HG03457 (cell line): ENCODE measurements around the gene MYBBP1A.
"Not testable (repeated sequence)": the region's sequence is repeated elsewhere in the genome, so short reads cannot be mapped to it uniquely, and the experiment has no call there.

ENCODE experiments used
- ATAC-seq: cut with Tn5 transposase; IDR thresholded peaks from one replicate; pipeline ENCODE4 v1.9.1; 2021; ENCODE audit warnings: moderate number of reproducible peaks; ENCODE audit not compliant: unreplicated experiment

Gene MYBBP1A

DNA sequence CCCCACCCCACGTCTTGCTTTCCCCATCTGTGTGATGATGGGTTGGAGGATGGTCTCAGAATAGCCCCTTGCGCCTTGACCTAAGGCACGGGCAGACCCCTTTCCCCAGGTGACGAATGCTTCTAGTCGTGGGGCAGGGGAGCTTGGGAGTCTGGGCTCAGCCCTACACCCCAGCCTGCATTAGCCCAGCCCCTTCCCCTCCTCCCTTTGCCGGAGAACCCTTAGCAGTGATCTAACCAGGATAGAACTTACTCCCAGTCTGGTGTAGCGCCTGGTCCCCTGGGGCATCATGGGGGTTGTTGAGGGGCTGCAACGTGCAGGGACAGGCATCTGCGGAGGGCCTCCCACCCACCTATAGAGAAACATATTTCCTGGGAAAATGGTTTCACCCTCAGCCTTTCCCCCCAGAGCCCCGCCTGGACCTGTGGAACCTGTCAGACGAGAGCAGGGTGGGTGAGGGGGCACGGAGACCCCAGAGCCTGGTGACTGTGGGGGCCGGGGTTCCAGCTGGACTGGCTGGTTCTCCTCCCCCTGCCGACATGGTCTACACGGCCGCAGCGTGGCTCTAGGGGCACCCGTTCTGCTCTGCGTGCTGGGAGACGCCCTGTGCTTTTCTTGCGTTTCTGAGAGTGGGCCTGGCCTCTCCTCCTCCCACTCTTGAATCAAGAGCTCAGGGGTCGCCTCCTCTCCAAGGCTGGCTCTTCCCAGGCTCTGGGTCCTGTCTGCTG, 33.9 kb upstream of the MYBBP1A start:
- ATAC-seq = no peak

DNA sequence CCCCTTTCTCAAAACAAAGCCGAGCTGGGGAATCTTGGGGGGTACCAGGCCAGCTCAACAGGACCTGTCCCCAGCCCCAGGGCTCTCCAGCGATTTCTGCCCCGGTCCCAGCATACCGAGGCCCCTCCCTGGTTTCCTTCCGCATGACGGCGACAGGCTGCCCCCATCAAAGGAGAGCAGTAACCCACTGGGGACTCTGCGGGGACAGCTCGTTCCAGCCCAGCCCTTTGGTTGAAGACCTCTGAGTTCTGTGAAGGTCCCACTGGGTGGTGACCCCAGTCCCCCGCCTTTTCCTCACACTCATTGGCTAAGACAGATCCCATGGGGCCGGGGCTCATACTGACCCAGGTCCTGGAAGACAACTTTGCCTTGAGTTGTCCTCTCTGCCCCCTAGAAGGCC, 33.2 kb upstream of the MYBBP1A start:
- ATAC-seq = no peak

DNA sequence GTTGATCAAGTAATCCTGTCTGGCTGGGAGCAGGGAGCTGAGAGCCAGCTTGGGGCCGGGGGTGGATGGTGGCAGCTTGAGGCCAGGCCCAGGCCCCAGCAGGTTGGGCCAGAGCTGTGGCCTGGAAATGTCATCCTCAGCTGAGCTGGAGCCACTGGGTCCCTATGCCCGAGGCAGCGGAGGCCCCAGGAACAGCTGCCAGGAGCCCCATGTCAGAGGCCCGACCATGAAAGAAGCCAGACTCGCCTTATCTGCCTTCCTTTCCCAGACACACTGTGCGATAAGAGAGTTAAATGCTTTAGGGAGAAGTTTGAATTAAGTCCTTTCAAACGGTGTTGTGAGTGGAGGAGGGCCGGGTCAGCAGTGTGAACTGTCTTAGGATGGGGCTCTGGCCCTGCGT, 32.6 kb upstream of the MYBBP1A start:
- ATAC-seq = no peak

GRCh38 chr17:4587195-4587594, 32.0 kb upstream of the MYBBP1A start:
- ATAC-seq = no peak

DNA sequence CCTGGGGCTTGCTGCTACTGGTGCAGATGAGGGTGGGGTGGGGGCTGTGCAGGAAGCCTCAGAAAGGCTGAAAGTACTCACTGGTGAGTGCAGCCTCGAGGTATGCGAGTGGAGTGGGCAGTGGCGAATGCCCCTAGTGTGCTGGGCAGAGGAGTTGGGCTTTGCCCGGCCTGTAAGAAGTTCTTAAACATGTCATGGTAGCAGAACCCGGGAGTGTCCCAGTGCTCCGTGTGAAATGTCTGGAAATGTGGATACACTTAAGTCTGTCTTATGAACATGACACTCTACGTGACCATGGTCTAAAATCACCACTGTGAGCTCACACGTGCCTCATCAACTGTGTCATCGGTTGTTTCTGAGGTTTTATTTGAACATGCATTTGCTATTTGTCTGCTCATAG, 30.9 kb upstream of the MYBBP1A start:
- no peak for ATAC-seq

DNA sequence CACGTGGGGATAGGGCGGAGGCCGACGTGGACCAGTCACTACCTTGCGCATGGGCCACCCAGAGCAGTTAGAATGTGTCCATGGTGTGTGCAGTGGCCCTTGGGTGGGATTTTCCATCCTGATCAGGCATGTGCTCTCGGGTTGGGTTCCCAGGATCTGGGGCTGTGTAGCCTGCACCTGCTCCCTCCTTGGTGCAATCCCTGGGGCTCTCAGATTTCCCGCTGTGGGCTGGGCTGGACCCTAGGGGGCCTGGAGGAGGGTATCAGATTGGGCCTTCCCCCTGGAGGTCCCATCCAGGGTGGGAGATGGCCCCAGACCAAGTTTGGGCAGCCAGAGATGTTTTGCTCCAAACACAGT, 30.4 kb upstream of the MYBBP1A start:
- ATAC-seq = no peak

DNA sequence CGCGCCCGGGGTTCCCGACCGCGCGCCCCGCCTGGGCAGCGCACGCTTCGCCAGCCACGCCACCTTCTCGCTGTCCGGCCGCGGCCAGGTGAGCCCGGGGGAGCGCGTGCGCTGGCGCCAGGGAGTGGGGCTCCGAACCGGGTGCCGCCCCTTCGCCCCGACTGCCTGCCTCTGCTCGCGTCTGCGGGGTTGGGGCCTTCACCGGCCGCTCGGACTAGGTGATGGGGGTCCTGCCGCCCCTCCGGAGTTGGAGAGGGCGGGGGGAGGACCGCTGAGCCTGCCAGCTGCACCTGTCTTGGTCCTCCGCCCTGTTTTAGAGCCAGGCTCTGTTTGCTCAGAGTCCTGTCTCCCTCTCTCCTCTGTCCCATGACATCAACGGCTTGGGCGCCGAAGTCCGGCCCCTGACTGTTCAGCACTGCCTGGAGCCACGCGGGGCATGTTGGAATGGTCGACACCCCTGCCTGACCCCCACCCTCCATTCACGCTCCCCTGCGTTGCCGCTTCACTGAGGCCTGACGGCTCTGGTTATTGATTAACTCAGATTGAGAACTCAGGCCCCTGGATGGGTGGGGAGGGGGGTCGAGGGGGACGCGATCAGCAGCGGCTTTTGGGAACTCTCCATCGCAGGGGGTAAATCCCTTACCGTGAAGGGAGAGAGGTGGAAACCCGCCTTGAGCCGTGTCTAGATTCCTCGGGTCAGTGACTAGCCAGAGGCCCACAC, 29.9 kb upstream of the MYBBP1A start:
- ATAC-seq = no peak

DNA sequence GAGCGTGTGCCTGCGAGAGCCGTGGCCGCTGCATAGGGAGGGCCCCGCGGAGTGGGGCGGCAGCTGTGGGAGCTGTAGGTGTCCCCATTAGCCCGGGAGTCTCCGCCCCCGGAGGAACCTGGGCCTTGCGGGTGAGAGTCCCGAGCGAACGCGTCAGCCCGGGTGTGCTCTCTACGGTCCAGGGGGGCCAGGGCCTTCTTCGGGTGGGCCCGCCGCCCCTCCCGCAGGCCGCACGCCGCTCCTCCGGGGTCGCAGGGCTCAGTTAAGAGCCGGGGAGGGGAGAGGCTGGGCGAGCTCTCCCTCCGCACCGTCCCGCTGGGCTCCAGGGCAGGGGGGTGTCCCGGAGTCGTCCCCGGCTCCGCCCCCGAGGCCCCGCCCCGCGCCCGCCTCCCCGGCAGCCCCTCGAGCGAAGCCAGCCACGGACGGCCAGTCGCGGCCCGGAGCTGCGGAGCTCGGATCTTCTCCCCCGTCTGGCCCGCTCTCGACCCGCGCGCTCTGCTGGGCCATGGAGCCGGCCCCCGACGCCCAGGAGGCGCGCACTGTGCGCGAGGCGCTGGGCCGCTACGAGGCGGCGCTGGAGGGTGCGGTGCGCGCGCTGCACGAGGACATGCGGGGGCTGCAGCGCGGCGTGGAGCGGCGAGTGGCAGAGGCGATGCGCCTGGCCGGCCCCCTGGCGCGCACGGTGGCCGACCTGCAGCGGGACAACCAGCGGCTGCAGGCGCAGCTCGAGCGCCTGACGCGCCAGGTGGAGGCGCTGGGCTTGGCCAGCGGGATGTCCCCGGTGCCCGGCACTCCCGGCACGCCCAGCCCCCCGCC, 29.1 kb upstream of the MYBBP1A start, which contains the start of gene SMTNL2:
Gene SMTNL2, plus strand, starts transcription at position 429 of the 816 bp plus-strand sequence. Its CDS starts 77 bp downstream, at position 506.
- ATAC-seq = no peak

DNA sequence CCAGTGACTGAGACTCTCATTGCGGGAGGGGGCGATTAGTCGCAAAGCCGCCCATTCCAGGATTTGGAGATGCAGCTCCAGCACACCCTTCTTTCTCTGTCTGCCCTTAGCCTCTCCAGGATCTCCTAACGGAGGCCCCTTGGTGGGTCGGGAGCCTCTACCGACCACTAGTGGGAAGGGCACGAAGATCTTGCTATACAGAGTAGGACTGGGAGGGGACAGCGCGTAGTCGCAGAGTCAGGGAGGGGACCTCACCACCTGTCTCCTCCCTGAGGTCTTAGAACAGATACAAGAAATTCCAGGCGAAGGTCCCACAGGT, 28.6 kb upstream of the MYBBP1A start:
- no peak for ATAC-seq

DNA sequence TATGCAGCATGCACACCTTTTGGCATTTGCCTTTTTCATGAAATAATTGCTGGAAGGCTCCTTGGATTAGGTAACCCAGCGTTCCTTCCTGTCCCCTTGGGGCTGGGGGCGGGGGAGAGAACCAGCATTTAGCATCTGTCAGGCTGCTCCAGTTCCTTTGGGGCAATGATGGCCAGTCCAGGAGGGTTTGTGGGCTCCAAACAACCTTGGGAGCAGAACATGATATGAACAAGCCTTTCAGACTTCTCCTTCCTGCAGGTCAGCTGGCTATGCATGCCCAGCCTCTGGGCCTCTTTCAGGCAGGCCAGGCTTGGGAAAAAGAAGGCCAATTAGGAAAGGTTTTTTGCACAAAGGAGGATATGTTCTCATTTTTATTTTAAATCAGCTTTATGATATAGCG, 28.0 kb upstream of the MYBBP1A start:
- ATAC-seq = no peak

DNA sequence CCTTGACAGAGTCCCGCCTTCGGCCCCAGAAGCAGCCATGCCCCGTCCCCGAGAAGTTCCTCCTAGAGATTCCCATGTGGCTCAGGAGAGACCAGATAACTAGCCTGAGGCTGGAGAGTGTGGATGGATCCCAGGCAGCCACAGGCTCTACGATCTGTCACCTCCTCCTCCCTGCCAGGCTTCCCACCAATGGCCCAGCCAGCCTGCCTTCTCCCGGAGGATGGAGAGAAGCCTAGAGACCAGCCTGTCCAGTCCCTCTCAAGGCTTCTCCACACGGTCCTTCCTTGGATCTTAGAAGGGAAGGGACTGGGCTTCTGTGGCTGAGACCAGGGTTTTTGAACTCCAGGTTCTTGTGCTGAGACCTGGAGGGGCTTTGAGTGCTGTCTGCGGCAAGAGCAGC, 27.5 kb upstream of the MYBBP1A start:
- no peak for ATAC-seq

GRCh38 chr17:4582101-4582501, 26.9 kb upstream of the MYBBP1A start:
- ATAC-seq = no peak

DNA sequence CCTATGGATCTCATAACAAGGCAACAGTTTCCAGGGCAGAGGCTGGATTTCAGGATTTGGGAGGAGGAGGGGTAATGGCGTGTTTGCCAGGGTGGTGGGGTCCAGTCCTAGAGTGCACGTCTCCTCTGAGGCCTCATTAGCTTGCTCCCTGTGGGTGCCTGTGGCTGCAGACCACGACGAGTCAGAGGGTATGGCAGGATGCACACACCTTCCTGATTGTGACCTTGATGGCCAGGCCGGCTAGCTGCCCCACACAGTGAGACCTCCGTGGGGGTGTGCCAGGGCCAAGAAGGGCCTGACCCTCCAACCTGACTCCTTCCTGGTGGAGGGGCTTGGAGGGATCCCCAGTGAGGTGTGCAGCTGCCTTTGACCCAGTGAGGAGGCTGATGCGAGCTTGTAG, 25.1 kb upstream of the MYBBP1A start:
- no peak for ATAC-seq

- ATAC-seq = no peak
These were observed 24.5 kb upstream of the MYBBP1A start for GRCh38 chr17:4579678-4580077.

DNA sequence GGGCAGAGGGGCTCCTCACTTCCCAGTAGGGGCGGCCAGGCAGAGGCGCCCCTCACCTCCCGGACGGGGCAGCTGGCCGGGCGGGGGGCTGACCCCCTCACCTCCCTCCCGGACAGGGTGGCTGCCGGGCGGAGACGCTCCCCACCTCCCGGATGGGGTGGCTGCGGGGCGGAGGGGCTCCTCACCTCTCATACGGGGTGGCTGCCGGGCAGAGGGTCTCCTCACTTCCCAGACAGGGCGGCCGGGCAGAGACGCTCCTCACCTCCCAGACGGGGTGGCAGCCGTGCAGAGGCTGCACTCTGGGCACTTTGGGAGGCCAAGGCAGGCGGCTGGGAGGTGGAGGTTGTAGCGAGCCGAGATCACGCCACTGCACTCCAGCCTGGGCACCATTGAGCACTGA, 23.2 kb upstream of the MYBBP1A start:
- not testable (repeated sequence) for ATAC-seq

- ATAC-seq = no peak
These were observed 22.3 kb upstream of the MYBBP1A start for GRCh38 chr17:4577386-4577993.

- no peak for ATAC-seq
These were observed 21.6 kb upstream of the MYBBP1A start for GRCh38 chr17:4576729-4577322.

DNA sequence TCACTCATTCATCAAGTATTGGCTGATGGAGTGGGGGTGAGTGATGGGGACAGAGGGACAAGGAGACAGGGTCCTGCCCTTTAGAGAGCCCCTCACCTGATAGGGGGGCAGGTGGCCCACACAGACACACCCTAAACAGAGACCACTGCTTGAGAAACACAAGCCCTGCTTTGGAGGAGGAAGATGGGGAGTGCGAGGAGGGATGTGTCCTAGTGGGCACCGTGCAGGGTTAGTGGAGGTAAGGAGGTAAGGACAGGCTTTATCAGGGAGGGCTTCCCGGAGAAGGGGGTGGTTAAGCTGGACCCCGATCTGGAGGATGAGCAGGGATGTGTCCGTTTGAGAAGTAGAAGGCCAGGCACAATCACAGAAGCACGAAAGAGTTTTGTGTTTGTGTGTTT, 21.0 kb upstream of the MYBBP1A start:
- ATAC-seq = no peak

- no peak for ATAC-seq
These were observed 19.4 kb upstream of the MYBBP1A start for GRCh38 chr17:4574448-4575045.

DNA sequence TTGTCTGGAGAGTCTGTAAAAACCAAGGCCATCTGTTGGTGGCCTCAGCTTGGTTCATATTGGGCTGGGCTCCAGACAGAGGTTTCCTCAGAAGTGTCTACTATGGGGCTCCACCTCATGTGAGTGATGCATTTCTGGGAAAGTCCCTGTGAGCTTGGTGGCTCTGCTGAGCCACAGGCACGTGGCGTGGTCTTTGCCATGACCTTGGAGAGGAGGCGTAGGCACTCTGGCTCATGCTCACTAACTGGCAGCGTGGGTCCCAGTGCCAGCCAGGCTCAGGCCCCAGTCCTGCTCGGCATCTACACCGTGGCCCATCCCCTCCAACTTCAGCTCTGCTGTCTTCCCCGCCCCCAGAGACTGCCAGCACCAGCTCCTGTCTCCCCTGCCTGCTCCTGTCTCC, 18.5 kb upstream of the MYBBP1A start:
- ATAC-seq = no peak

GRCh38 chr17:4573115-4573514, 17.9 kb upstream of the MYBBP1A start:
- ATAC-seq = no peak
